BLaER1 treated with 17β-estradiol and CSF1 and Interleukin-3, amounts not matched to agents 10 nM and 100 nM (cell line): ENCODE data around the gene PTH2.
"Not testable (repeated sequence)": the region's sequence is repeated elsewhere in the genome, so short reads cannot be mapped to it uniquely, and the experiment has no call there.

Experiments
- H3K27ac ChIP-seq, 11 experiments: shearing (Covaris generic); formaldehyde crosslinking; 2 replicates each; pipeline ENCODE4 v1.8.1; 2022
- H3K27me3 ChIP-seq, 11 experiments: shearing (Covaris generic); formaldehyde crosslinking; 2 replicates each; pipeline ENCODE4 v1.8.1; 2022
- H3K36me3 ChIP-seq, 11 experiments: shearing (Covaris generic); formaldehyde crosslinking; 2 replicates each; pipeline ENCODE4 v1.8.1; 2022
- H3K4me1 ChIP-seq, 10 experiments: shearing (Covaris generic); formaldehyde crosslinking; 2 replicates each; pipeline ENCODE4 v1.8.1; 2022
- H3K4me2 ChIP-seq, 11 experiments: shearing (Covaris generic); formaldehyde crosslinking; 2 replicates each; pipeline ENCODE4 v1.8.1; 2022
- H3K4me3 ChIP-seq, 10 experiments: shearing (Covaris generic); formaldehyde crosslinking; 2 replicates each; pipeline ENCODE4 v1.8.1; 2022
- H3K9ac ChIP-seq, 11 experiments: shearing (Covaris generic); formaldehyde crosslinking; 2 replicates each; pipeline ENCODE4 v1.8.1; 2022
- H3K9me3 ChIP-seq, 11 experiments: shearing (Covaris generic); formaldehyde crosslinking; replicated peaks in 1 of 11; 2 replicates each; pipeline ENCODE4 v1.8.1; 2022
- H4K20me1 ChIP-seq, 11 experiments: shearing (Covaris generic); formaldehyde crosslinking; 2 replicates each; pipeline ENCODE4 v1.8.1; 2022
- Cebpa-rat ChIP-seq, 11 experiments: shearing (Covaris generic); IDR thresholded peaks; 2 replicates each; pipeline ENCODE4 v1.8.1; 2022

PTH2 gene

GRCh38 chr19:49453013-49453756 lies 29.9 kb upstream of the PTH2 start, which contains the start of gene ALDH16A1:
Gene ALDH16A1, plus strand, starts transcription at chr19:49453225. Its CDS starts 107 bp downstream, at chr19:49453332.
- peak within 1 kb of the TSS; percentile 83 to 97 (median 92) for H3K4me2 ChIP-seq
- peak within 1 kb of the TSS; percentile 71 to 96 (median 82) for H3K4me3 ChIP-seq
- peaks cover 13 to 52% (median 30%) of the 10 kb centered on the region in 11 experiments; a peak in 20 of 22 replicates for H3K36me3 ChIP-seq
- peaks cover 58 to 80% (median 68%) of the 10 kb centered on the region in 10 experiments for H3K4me1 ChIP-seq
- H3K9me3 ChIP-seq: no peaks in the 10 kb centered on the region
- H3K9ac ChIP-seq: peak within 1 kb of the TSS; percentile 89 to 98 (median 96)
- H4K20me1 ChIP-seq: peaks cover 0 to 8% (median 0%) of the 10 kb centered on the region in 11 experiments; a peak in 4 of 22 replicates
- no peaks in the 10 kb centered on the region for H3K27me3 ChIP-seq
- H3K27ac ChIP-seq: peak within 1 kb of the TSS; percentile 96 to 99 (median 98)
- no peak for TF ChIP-seq Cebpa-rat (IDR thresholded peaks at IDR 0.05)

GRCh38 chr19:49451430-49452181 lies 28.4 kb upstream of the PTH2 start, which contains the start of gene PIH1D1:
Gene PIH1D1, minus strand, starts transcription at chr19:49451814. Its CDS starts 240 bp downstream, at chr19:49451574.
- Histone ChIP-seq H3K27ac (peak within 1 kb of the TSS; percentile 96 to 99 (median 98)), H3K4me3 (peak within 1 kb of the TSS; percentile 71 to 96 (median 84)), H4K20me1 (peaks cover 0 to 24% (median 9%) of the 10 kb centered on the region in 11 experiments; a peak in 9 of 22 replicates), H3K4me1 (peaks cover 63 to 80% (median 70%) of the 10 kb centered on the region in 10 experiments), H3K36me3 (peaks cover 28 to 54% (median 36%) of the 10 kb centered on the region in 11 experiments), H3K9ac (peak within 1 kb of the TSS; percentile 89 to 98 (median 96)), H3K9me3 (no peaks in the 10 kb centered on the region), H3K27me3 (no peaks in the 10 kb centered on the region), H3K4me2 (peak within 1 kb of the TSS; percentile 80 to 98 (median 94))
- TF ChIP-seq Cebpa-rat (IDR thresholded peaks at IDR 0.05): no peak

GRCh38 chr19:49450405-49450804 lies 27.2 kb upstream of the PTH2 start:
- H3K4me3 ChIP-seq: peak overlapping the region; percentile 71 to 96 (median 83)
- peaks cover 71 to 80% (median 76%) of the 10 kb centered on the region in 10 experiments for H3K4me1 ChIP-seq
- no peak for TF ChIP-seq Cebpa-rat (IDR thresholded peaks at IDR 0.05)
- H3K36me3 ChIP-seq: peaks cover 24 to 51% (median 31%) of the 10 kb centered on the region in 11 experiments
- no peaks in the 10 kb centered on the region for H3K27me3 ChIP-seq
- peak overlapping the region in 10 of 11 experiments; percentile 82 to 99 (median 98); a peak in 19 of 22 replicates for H3K27ac ChIP-seq
- H3K9me3 ChIP-seq: no peaks in the 10 kb centered on the region
- H3K9ac ChIP-seq: peak overlapping the region; percentile 80 to 98 (median 89)
- peak overlapping the region; percentile 80 to 98 (median 93) for H3K4me2 ChIP-seq
- H4K20me1 ChIP-seq: peaks cover 0 to 31% (median 9%) of the 10 kb centered on the region in 11 experiments; a peak in 9 of 22 replicates

- no peaks in the 10 kb centered on the region for H3K27me3 ChIP-seq
- peaks cover 70 to 82% (median 78%) of the 10 kb centered on the region in 10 experiments for H3K4me1 ChIP-seq
- no peaks in the 10 kb centered on the region for H3K9me3 ChIP-seq
Observed at GRCh38 chr19:49448432-49448786, 25.2 kb upstream of the PTH2 start.

DNA sequence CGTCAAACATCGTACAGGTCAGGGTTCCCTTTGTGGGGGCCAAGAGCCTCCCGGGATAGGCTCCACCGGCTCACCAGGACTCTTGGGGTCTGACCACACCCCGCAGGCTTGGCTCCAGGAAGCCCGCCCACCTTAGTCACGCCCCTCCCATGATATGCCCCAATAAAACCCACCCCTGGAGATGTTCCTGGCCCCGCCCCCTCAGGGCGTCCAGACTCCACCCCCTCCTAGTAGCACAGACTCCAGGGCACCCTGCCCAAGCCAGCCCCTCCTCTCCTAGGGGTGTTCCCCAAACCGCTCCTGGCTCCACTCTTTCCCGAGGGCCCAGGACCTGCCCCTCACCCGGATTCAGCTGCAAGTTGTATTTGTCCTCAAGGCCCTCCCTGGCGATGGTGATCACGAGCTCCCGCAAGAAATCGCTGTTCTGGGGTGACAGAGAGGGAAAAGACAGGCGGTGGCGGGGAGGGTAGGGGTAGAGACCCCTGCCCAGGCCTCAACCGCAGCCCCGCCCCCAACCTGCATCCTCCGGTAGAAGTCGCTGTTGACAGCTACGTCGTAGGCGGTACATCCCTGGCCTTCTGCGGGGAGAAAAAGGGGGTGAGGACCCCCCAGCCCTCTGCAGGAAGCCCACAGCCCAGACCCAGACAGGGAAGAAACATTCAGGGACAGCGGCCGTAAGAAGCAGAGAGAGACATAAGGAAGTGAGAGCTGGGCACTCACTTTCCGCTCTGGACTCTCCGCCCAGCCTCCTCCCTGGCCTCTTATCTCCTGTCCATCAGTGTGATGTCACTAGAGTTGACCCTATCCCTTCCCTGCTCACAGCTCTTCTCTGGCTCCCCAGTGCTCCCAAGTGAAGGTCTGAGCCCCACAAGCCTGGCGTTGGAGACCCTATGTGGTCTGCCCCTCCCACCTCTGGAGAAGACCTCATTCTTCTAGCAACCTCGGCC lies 24.5 kb upstream of the PTH2 start:
- H3K9ac ChIP-seq: peak overlapping the region in 10 of 11 experiments; percentile 5 to 59 (median 32); a peak in 13 of 22 replicates
- H3K9me3 ChIP-seq: no peaks in the 10 kb centered on the region
- peak overlapping the region in 2 of 11 experiments; percentile 29 to 34; a peak in 1 of 22 replicates for H3K27ac ChIP-seq
- H3K27me3 ChIP-seq: peaks cover 0 to 2% (median 0%) of the 10 kb centered on the region in 11 experiments; a peak in 5 of 22 replicates
- peaks cover 0 to 31% (median 9%) of the 10 kb centered on the region in 11 experiments; a peak in 9 of 22 replicates for H4K20me1 ChIP-seq
- H3K36me3 ChIP-seq: peaks cover 23 to 46% (median 31%) of the 10 kb centered on the region in 11 experiments
- peaks cover 70 to 82% (median 78%) of the 10 kb centered on the region in 10 experiments for H3K4me1 ChIP-seq
- no peak overlapping the region for H3K4me3 ChIP-seq
- H3K4me2 ChIP-seq: peak overlapping the region; percentile 51 to 93 (median 64)
- TF ChIP-seq Cebpa-rat (IDR thresholded peaks at IDR 0.05): no peak

More at GRCh38 chr19:49448432-49448786, 25.2 kb upstream of the PTH2 start:
- H4K20me1 ChIP-seq: peaks cover 0 to 31% (median 9%) of the 10 kb centered on the region in 11 experiments; a peak in 9 of 22 replicates
- H3K4me3 ChIP-seq: no peak overlapping the region
- H3K4me2 ChIP-seq: peak overlapping the region; percentile 51 to 93 (median 64); a peak in 21 of 22 replicates
- H3K36me3 ChIP-seq: peaks cover 23 to 46% (median 31%) of the 10 kb centered on the region in 11 experiments
- H3K9ac ChIP-seq: peak overlapping the region; percentile 5 to 59 (median 27); a peak in 14 of 22 replicates
- H3K27ac ChIP-seq: peak overlapping the region in 2 of 11 experiments; percentile 29 to 34; a peak in 1 of 22 replicates
- no peak for TF ChIP-seq Cebpa-rat (IDR thresholded peaks at IDR 0.05)

- no peaks in the 10 kb centered on the region for H3K9me3 ChIP-seq
- no peak for TF ChIP-seq Cebpa-rat (IDR thresholded peaks at IDR 0.05)
- H3K27me3 ChIP-seq: peaks cover 15 to 20% (median 16%) of the 10 kb centered on the region in 11 experiments
- peaks cover 23 to 46% (median 31%) of the 10 kb centered on the region in 11 experiments for H3K36me3 ChIP-seq
- H3K27ac ChIP-seq: peak overlapping the region in 4 of 11 experiments; percentile 13 to 34 (median 25); a peak in 2 of 22 replicates
- H4K20me1 ChIP-seq: peaks cover 0 to 31% (median 10%) of the 10 kb centered on the region in 11 experiments; a peak in 9 of 22 replicates
- peaks cover 75 to 87% (median 79%) of the 10 kb centered on the region in 10 experiments for H3K4me1 ChIP-seq
- no peak overlapping the region for H3K4me3 ChIP-seq
- peak overlapping the region in 10 of 11 experiments; percentile 51 to 93 (median 63); a peak in 16 of 22 replicates for H3K4me2 ChIP-seq
- peak overlapping the region in 3 of 11 experiments; percentile 38 to 49 (median 41); a peak in 2 of 22 replicates for H3K9ac ChIP-seq
Observed at GRCh38 chr19:49445997-49446396, 22.8 kb upstream of the PTH2 start.

DNA sequence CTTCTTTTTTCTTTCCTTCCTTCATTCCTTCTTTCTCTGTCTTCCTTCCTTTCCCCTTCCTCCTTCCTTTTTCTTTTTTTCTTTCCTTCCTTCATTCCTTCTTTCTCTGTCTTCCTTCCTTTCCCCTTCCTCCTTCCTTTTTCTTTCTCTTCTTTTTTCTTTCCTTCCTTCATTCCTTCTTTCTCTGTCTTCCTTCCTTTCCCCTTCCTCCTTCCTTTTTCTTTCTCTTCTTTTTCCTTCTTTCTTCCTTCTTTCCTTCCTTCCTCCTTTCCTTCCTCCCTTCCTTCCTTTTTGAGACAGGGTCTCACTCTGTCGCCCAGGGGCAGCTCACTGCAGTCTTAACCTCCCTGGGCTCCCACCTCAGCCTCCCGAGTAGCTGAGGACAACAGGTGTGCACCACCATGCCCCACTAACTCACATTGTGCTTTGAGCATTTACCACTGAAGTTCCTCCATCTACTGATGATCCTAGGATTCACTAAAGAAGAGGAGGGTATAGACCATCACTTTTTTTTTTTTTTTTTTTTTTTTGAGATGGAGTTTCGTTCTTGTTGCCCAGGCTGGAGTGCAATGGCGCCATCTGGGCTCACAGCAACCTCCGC lies 21.0 kb upstream of the PTH2 start:
- peak overlapping the region in 6 of 10 experiments; percentile 62 to 70 (median 66); a peak in 7 of 20 replicates for H3K4me3 ChIP-seq
- H4K20me1 ChIP-seq: peaks cover 0 to 35% (median 17%) of the 10 kb centered on the region in 11 experiments; a peak in 10 of 22 replicates
- peak overlapping the region in 1 of 11 experiments; percentile 64; a peak in 1 of 22 replicates for H3K27ac ChIP-seq
- H3K4me1 ChIP-seq: peaks cover 60 to 74% (median 64%) of the 10 kb centered on the region in 10 experiments
- H3K36me3 ChIP-seq: peaks cover 19 to 34% (median 28%) of the 10 kb centered on the region in 11 experiments
- H3K27me3 ChIP-seq: peaks cover 33 to 38% (median 34%) of the 10 kb centered on the region in 11 experiments
- peak overlapping the region in 1 of 11 experiments; percentile 76; a peak in 4 of 22 replicates for H3K9ac ChIP-seq
- H3K4me2 ChIP-seq: peak overlapping the region; percentile 78 to 98 (median 94)
- H3K9me3 ChIP-seq: not testable (repeated sequence)
